EL (cell line): Measurements from ENCODE around the gene SMC2.

Source experiments
- DNase-seq: peaks from one replicate; pipeline ENCODE4 v3.0.0-alpha.2; 2016

SMC2 gene

GRCh38 chr9:104093647-104094533 is at the start of gene SMC2:
SMC2 (plus strand) TSS chr9:104094309; CDS start chr9:104095385, 1,076 bp downstream.
- peak; percentile 91 for DNase-seq

- no peak for DNase-seq
These were observed 25.6 kb upstream of the SMC2 start for GRCh38 chr9:104068546-104068945.

GRCh38 chr9:104069288-104069687 is 24.8 kb upstream of the SMC2 start:
- no peak for DNase-seq

DNA sequence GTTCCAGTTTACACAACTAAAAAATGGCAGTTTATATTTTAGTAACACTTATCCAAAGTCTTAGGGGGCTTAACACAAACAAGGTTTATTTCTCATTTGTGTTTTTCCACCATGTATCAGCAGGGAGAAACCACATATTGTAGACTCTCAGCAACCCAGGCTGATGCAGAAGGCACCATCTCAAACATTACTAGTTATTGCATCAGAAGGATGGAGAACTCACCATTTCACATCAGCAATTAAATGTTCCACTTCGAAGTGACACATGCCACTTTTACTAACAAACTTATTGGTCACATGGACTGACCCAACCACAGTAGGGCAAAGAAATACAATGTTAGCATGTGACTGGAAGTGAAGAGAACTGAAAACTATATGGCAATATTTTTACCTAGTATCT is 22.5 kb upstream of the SMC2 start:
- DNase-seq, result no peak

DNA sequence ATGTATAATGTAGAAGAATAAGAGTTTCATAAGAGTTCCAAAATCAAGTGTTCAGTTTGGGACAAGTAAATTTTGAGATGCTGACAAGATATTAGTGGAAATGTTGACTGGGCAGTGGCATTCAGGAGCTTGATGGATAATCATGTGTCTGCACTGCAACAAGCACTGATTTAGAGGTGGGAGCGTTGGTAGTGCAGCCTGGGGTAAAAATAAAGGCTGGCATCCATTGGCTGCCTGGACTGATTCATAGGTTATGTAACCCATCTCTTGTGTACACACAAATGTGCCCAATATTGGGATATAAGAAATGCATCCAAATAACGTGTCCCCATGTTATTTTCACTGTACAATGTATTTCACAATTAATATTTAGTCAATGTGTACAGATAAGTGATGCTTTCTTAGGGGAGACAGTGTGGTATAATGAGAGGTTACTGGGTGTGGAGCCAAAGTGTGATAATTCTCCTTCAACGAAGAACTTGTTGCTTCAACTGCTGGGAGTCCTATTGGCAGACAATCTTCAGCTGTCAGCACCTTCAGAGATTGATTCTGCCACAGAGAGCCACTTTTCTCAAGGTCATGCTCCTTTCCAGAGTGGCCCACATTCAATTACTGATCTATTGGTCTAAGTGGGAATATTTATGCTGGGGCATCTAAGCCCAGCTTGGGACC is 20.9 kb upstream of the SMC2 start:
- DNase-seq, result no peak

DNA sequence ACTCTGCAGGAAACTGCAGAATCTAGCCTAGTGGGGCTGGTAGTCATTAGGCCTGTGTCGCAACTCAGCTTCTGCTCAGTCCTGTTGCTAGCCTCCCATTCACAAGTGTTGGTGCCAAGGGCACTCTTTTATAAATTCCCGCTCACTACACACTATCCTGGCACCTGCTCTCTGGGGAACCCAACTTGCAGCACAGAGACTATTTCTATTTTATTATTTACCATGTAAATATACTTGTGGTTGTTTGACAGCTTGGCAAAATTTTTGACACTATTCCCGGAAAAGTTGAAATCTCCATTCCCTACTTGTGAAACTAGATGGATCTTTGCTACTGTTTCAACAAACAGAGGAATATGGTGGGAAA is 20.4 kb upstream of the SMC2 start:
- peak; percentile 10 for DNase-seq

GRCh38 chr9:104074876-104075275 is 19.2 kb upstream of the SMC2 start:
- peak; percentile 76 for DNase-seq

DNA sequence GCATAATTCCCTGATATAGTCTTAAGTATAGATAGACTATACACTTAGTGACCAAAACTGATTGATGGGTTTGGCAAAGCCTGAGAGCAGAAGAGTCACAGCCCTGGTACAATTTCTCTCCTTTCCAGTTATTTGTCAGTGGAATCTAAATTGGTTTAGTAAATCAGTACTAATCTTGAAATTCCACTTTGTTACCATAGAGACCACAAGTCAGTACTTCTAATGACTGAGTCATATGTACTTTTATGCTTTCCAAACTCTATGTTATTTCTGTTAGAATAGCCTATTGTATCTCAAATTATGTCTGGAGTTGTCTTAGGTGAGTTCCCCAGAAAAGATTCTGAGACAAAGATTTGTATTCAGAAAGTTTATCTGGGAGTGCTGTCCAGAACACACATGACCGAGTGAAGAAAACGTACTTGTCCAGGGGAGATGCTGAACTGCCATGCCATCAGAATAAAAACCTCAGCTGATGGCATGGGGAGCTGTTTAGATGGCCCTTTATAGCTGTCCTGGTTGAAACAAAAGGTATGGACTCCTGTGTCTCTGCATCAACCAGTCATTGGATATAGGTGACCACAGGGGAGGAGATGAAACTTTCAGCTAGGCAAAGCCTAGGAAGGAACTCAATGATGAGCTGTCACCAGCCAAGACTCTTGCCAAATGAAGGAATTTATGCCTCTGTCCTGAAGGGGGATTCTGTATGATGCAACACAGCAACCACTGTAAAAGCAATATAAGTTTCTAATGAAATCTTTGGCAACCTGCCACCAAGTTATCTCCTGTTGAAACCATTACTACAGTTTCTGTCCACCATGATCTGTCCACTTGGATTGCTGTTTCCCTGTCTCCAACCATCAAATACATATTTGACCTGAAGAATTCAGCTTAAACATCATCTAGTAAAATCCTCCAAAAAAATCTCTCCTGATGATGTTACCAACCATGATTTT is 18.0 kb upstream of the SMC2 start:
- DNase-seq, result peak; percentile 84

- DNase-seq, result no peak
These were observed 15.5 kb upstream of the SMC2 start for GRCh38 chr9:104078596-104078995.

GRCh38 chr9:104080983-104081382 is 13.1 kb upstream of the SMC2 start:
- DNase-seq, result no peak

DNA sequence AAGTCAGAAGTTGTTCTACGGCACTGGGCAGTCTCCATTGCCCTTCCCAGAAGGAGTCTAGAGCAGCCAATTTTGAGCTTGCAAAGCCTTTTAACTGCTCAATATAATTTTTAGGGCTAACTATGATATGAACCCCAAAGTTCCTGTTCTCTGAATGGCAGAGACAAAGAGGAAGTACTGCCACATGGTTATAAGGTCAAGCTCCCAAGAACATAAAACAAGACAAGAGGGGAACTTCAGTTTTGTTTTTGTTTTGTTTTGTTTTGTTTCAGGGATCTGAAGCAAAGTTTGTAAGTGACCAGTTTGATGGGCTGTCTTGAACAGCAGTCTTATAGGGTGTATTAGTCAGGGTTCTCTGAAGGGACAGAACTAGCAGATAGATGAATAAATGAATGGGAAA is 11.9 kb upstream of the SMC2 start:
- no peak for DNase-seq

DNA sequence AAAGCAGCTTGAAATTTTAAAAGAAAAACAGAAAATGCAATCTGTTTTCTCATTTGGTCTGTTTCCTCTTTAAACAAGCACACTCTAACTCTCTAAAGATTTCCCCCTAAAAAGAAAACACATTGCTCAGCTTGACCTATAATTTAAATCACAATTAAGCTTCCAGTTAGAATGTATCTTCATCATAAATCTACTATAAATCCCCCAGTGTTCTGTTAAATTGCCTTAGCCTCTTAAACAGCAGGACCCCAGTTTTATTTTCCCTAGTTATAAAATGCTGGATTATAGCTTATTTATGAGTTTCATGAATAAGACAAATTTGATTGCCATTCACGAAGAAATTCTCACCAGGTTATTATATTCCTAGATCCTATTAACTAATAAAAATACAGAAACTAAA is 8.6 kb upstream of the SMC2 start:
- no peak for DNase-seq

DNA sequence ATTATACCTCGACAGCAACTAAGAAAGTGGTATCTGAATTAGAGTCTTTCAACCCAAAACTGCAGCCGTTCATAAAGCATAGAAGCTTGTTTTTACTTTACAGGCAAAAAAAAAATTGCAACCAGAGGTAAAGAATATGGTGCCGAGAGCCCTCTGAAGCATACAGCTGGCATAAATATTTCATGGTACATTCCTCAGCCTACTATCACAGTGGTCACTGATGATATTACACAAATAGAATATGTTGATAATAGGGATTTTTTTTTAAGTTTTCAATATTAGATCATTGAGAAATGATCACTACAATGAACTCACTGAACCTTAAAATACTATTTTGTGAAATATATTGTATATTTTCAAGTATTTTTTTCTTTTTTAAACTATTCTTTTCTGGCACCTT is 6.2 kb upstream of the SMC2 start:
- no peak for DNase-seq

- DNase-seq, result peak; percentile 17
These were observed 5.7 kb upstream of the SMC2 start for GRCh38 chr9:104088416-104088815.

DNA sequence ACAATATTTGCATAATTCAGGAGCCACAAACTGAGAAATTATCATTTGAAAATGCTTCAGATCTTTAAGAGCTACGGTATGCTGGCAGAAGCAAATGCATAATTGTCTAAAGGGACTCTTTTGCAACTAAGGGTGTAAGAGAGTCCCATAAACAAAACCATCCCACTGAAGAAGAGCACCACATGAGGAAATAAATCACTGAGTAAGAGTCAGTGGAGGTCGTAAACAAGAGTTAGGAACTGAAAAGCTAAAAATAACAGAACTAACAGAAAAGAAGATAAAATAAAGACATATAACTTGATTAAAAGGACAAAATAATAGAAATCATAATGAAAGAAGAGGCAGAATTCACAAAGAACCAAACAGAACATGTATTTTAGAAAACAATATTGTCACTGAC is 3.5 kb upstream of the SMC2 start:
- no peak for DNase-seq

DNA sequence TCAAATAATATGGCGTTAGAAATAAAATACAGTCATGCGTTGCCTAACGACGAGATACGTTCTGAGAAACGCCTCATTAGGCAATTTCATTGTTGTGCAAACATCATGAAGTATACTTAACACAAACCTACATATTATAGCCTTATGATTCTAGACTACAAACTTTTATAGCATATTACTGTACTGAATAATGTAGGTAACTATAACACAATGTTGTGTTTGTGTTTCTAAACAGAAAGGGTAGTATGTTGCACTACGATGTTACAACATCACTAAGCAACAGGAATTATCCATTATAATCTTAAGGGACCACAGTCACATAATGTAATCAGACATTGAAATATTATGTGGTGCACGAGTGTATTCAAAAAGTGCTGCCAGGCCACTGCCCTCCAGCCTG is 3.0 kb upstream of the SMC2 start:
- no peak for DNase-seq

GRCh38 chr9:104091708-104092107 is 2.4 kb upstream of the SMC2 start:
- DNase-seq, result no peak

DNA sequence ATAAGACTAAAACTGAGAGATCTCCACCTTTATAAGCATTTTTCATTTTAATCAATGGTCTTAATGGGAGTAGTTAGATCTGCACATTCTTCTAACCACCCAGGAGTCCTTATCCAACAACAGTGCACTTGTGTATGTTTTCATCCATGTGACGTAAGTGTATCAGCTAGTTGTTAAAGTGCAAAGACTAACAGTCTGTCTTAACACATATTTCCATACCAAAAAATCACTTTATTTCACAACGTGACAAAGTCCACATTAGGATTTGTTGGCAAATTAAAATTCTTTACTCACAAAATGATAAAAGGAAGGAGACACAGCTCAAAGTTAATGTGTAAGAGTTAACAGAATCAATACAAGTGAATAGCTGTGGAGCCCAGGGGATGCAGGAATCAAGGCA is 1.9 kb upstream of the SMC2 start:
- DNase-seq, result no peak

DNA sequence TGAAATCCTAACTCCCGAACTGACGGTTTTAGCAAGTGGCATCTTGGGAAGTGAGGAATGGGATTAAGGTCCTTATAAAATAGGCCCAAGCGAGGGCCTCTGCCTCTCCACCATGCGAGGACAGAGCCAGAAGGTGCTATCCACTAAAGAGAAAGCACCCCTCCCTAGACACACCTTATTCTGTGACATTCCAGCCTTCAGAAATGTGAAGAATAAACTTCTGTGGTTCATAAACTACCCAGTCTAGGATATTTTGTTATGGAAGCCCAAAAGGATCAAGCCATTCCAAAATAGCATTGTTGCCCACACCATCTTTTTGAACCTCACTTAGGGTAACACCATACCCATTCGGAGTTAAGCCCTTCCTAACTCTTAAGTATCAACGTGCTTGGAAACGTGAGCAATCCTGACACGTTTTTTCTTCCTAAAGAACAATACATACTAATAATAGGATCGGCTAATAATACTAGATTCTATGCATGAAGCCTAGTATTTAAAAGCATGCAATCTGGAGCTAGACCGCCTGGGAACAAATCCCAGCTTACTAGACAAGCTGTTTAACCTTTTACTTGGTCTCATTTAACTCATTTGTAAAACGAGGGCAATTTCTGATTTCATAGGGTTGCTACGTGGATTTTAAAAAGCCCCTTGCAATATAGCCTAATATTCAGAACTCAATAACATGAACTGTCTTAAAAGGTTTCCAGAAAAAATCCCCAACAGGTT is 1.1 kb upstream of the SMC2 start:
- DNase-seq, result peak; percentile 6

GRCh38 chr9:104094534-104095015 is 466 bp downstream of the SMC2 start:
- no peak for DNase-seq

- no peak for DNase-seq
These were observed 5.5 kb downstream of the SMC2 start for GRCh38 chr9:104099630-104100029.

- DNase-seq, result no peak
These were observed 10.3 kb downstream of the SMC2 start for GRCh38 chr9:104104360-104104759.
